GDM1 (cell line): ENCODE measurements around the gene SLC35F3.
"Not testable (repeated sequence)": the region's sequence is repeated elsewhere in the genome, so short reads cannot be mapped to it uniquely, and the experiment has no call there.

Source experiments
- DNase-seq: peaks from one replicate; lab custom pipeline; 2025; lab: John Stamatoyannopoulos, UW

The SLC35F3 gene

DNA sequence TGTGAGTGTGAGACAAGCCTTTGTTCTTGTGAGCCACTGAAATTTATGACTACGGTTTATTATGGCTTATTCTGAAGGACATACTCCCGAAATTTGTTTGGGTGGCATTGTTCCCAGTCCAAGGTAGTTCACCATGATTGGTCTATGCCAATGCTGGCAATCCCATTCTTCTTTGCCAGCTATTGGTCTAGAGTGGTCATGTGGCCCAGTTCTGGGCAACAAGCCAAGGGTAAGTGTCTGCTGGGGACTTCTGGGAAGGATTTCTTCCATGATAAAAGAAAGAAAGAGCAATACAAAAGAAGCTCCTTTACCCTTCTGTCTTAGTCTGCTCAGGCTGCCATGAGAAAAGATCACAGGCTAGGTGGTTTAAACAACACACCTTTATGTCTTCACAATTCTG lies 201.6 kb downstream of the SLC35F3 start:
- no peak for DNase-seq

GRCh38 chr1:234107416-234108021 lies 203.0 kb downstream of the SLC35F3 start:
- DNase-seq: no peak

GRCh38 chr1:234108921-234109320 lies 204.4 kb downstream of the SLC35F3 start:
- no peak for DNase-seq

DNA sequence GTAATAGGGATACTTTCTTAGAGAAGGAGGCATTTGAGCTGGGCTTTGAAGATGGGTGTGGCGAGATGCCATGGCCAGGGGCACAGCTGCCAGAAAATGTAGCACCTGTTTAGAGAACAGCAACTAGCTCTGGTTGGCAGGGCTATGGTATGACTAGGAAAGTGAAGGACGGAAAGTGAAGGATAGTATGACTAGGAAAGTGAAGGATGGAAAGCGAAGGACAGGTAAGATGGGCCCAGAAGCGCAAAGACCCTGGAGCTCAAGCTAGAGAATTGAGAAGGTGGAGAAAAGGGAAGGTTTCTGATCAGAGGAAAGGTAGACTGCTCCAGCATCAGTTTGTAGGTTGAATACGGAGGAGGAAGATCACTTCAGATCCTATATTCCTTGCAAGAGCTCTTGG lies 205.4 kb downstream of the SLC35F3 start:
- DNase-seq: no peak

- DNase-seq: no peak
These were observed 207.1 kb downstream of the SLC35F3 start for GRCh38 chr1:234111458-234112142.

- DNase-seq: no peak
These were observed 210.3 kb downstream of the SLC35F3 start for GRCh38 chr1:234114648-234115307.

GRCh38 chr1:234118911-234119310 lies 214.4 kb downstream of the SLC35F3 start:
- DNase-seq: no peak

DNA sequence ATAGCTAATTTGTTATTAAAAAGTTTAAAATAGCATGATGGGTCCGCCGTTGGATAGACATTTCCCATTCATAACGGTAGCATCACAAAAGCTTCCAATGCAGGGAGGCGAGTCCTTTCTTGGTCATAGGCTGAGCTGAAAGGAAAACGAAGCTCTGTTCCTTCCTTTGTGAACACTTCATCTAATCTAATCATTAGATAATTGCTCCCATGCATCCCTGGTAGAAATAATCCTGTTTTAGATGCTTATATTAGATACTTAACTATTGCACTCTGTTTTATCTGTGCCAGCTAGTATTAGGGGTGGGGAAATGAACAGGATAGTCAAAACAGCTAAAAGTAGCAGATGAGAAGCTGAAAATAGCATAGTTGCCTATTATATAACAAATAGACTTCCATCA lies 215.0 kb downstream of the SLC35F3 start:
- DNase-seq: no peak

GRCh38 chr1:234120327-234120944 lies 216.0 kb downstream of the SLC35F3 start:
- DNase-seq: no peak

DNA sequence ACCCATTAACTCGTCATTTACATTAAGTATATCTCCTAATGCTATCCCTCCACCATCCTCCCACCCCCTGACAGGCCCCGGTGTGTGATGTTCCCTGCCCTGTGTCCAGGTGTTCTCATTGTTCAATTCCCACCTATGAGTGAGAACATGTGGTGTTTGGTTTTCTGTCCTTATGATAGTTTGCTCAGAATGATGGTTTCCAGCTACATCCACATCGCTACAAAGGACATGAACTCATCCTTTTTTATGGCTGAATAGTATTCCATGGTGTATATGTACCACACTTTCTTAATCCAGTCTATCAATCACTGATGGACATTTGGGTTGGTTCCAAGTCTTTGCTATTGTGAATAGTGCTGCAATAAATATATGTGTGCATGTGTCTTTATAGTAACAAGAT lies 217.2 kb downstream of the SLC35F3 start:
- not testable (repeated sequence) for DNase-seq

DNA sequence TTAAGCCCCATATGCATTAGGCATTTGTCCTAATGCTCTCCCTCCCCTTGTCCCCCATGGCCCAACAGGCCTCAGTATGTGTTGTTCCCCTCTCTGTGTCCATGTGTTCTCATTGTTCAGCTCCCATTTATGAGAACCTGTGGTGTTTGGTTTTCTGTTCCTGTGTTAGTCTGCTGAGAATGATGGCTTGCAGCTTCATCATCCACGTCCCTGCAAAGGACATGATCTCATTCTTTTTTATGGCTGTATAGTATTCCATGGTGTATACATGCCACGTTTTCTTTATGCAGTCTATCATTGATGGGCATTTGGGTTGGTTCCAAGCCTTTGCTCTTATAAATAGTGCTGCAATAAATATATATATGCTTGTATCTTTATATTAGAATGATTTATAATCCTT lies 218.1 kb downstream of the SLC35F3 start:
- not testable (repeated sequence) for DNase-seq

DNA sequence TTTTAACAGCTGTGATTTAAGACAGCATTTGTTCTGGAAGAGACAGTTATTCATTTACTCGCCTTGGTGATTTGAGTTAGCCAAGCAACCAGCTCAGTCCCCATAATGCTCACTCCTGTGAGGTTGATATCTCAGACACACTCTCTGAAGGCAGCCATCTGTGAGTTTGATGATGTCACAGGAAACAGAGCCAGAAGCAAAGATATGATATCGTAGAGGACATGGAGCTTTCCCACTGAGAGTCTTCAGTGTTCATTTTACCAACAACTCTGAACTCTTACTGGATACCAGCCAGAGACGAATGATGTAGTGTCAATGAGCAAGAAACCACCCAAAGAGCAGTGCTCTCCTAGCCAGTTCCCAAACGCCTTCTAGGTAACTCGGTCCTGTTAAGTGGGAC lies 219.4 kb downstream of the SLC35F3 start:
- DNase-seq: no peak

DNA sequence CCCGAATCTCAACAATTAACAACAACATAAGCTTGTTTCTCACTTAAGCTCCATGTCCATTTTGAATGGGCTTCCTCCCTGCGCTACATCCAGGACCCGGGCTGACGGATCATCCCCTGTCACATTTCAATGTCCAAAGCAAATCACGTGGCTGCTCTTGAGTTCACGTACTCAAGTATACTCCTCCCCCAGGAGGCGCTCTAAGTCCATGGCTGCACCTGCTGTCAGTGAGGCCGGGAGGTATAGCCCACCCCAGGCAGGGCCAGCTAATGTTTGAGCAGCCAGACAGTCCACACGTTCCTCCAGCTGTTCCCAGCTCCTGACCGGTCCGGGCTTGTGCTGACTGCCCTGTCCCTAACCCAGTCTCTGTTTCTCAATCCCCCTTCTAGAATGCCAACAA lies 220.8 kb downstream of the SLC35F3 start:
- DNase-seq: no peak

GRCh38 chr1:234125714-234126113 lies 221.2 kb downstream of the SLC35F3 start:
- DNase-seq: no peak

DNA sequence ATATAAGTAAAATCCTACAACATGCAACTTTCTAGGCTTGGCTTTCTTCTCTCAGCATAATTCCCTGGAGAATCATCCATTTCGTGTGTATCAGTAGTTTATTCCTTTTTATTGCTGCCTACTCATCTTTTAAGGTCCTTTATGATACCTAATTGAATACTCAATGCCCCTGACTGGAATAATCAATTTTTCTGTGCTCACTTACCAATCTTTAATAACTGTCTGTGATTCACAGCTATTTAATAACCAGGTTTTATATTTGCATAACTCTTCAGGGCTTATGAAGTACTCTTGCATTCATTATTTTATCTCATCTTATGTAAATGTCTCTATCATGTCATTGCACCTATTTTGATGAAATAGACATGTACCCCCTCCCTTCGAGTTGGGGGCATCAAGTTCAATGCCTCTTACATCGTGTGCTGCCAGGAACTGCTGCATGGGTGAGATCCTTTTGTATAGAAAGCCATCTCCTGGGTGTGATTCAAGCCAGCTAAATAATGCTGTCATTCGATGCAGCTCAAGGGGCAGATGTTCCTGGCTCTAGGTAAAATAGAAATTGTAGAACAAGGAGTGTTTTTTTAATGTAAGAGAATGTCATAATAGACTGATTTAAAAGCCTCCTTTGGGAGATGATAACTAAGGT lies 222.7 kb downstream of the SLC35F3 start:
- no peak for DNase-seq

DNA sequence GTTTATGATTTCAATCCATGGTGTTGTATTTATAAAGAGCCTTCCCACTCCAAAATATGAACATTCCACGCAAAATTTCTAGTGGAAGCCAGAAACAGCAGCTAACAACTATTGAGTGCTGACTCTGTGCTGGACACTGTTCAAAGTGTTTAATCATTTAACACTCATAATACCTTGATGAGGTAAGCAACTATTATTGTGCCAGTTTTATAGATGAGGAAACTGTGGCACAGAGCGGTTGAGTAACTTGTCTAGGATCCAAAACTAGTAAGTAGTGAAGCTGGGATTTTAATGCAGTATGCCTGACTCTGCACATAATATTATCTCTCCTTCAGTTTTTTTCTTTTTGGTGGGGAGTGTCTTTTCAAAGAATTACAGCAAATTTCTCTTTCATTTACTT lies 228.3 kb downstream of the SLC35F3 start:
- no peak for DNase-seq

DNA sequence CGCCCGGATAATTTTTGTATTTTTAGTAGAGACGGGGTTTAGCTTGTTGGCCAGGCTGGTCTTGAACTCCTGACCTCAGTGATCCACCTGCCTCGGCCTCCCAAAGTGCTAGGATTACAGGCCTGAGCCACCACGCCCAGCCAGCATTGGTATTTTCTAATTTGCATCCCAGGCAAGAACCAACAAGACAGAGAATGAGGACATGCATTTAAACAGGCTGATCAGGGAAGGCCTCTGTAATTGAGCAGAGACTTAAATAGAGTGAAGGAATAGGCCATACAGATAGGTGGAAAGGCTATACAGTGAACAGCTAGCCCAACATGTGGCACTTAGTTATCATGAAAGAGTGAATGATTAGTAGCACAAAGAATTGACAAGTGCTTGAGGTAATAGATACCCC lies 230.4 kb downstream of the SLC35F3 start:
- no peak for DNase-seq

DNA sequence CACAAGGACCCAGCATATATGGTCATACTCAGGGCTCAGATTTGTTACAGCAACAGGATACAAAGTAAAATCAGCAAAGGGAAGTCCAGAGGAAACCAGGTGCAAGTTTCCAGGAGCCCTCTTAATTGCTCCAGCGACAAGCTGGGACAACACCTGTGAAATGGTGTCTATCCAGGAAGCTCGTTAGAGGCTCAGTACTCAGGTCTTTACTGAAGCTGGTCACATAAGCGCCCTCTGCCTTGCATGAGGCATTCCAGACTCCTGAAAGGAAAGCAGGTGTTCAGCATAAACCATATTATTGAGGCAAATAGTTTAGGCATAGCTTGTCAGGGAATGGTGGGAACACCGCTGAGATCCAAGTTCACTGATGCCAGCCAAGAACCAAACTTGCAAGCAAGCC lies 231.0 kb downstream of the SLC35F3 start:
- no peak for DNase-seq

GRCh38 chr1:234136073-234136472 lies 231.6 kb downstream of the SLC35F3 start:
- DNase-seq: no peak

DNA sequence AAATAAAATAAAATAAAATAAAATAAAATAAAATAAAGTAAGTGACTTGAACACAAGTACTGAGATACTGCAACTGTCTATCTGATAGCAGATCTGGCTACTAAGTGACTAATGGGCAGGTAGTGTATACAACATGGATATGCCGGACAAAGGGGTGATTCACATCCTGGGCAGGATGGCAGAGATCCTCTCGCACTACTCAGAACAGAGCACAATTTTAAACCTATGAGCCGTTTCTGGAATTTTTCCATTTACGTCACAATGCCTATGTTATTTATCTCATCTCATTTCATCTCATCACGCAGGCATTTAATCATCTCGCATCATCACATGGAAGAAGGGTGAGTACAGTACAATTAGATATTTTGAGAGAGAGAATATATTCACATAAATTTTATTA lies 235.5 kb downstream of the SLC35F3 start:
- no peak for DNase-seq

DNA sequence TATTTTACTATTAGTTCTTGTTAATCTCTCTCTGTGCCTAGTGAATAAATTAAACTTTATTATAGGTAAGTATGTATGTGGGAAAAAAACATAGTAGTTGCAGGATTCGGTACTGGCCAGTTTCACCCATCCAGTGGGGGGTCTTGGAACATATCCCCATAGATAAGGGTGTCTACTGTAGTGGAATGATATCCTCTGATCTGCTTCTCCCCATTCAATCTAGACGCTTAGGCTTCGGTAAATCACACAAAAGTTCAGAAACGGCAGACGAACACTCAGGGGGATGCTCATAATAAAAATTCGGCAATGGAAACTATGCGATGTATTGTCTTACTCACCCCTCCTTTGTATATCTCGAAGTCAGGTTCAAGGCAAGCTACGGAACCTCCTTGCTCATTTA lies 235.9 kb downstream of the SLC35F3 start:
- no peak for DNase-seq

GRCh38 chr1:234141006-234141405 lies 236.5 kb downstream of the SLC35F3 start:
- no peak for DNase-seq

DNA sequence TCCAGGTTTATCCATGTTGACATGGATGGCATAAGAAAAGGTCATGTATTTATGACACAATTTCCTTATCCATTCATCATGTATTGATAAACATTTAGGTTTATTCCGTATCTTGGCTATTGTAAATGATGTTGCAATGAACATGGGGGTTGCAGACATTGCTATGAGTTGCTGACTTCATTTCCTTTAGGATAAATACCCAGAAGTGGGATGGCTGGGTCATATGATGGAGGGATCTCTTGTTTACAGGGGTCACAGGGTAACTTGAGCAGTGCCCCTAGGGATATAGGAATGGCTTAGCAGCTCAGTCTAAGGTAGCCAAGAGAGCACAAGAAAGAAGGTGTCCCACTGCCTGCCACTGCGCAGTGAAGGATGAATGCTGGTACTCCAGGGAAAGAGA lies 239.2 kb downstream of the SLC35F3 start:
- DNase-seq: no peak
